Measurements from ENCODE around the gene PSME3. TPM values are rescaled to one million over a fixed set of nuclear protein-coding genes. Genes with fewer than 3 reads are reported as not detected.
"Not testable (repeated sequence)": the region's sequence is repeated elsewhere in the genome, so short reads cannot be mapped to it uniquely, and the experiment has no call there.

Gene PSME3
- total RNA-seq, 1 donor from 2014 or later: 92.0 TPM

DNA sequence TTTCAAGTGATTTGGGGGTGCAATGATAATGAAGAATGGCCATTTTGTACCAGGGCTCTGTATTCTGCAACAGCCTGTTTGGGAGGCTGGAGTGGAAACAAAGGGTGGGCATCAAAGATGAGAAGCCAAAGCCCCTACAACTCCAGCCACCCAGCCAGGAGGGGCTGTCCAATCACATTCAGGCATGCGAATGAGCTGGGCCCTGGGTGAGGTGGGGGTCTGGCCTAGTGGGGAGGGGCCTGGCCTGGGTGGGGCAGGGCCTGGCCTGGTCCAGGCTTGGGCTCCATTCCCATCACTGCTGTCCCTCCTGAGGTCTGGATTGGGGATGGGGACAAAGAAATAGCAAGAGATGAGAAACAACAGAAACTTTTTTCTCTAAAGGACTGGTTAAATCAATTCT lies 24.2 kb downstream of the PSME3 start:
- Mint-ChIP-seq H3K9me3 (peaks cover 3% of the 10 kb centered on the region), H3K4me1 (no peaks in the 10 kb centered on the region), H3K36me3 (no peaks in the 10 kb centered on the region), H3K27me3 (ENCODE audit: low read depth) (peaks cover 1% of the 10 kb centered on the region), H3K27ac (no peak overlapping the region), H3K4me3 (no peak overlapping the region)
- TF ChIP-seq, protein P1, sequence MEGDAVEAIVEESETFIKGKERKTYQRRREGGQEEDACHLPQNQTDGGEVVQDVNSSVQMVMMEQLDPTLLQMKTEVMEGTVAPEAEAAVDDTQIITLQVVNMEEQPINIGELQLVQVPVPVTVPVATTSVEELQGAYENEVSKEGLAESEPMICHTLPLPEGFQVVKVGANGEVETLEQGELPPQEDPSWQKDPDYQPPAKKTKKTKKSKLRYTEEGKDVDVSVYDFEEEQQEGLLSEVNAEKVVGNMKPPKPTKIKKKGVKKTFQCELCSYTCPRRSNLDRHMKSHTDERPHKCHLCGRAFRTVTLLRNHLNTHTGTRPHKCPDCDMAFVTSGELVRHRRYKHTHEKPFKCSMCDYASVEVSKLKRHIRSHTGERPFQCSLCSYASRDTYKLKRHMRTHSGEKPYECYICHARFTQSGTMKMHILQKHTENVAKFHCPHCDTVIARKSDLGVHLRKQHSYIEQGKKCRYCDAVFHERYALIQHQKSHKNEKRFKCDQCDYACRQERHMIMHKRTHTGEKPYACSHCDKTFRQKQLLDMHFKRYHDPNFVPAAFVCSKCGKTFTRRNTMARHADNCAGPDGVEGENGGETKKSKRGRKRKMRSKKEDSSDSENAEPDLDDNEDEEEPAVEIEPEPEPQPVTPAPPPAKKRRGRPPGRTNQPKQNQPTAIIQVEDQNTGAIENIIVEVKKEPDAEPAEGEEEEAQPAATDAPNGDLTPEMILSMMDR (IDR thresholded peaks at IDR 0.05; ENCODE audit: unreplicated experiment): no peak
- no peak for DNase-seq (ENCODE audit: low spot score in 2 of 2, unreplicated experiment in 2 of 2)

DNA sequence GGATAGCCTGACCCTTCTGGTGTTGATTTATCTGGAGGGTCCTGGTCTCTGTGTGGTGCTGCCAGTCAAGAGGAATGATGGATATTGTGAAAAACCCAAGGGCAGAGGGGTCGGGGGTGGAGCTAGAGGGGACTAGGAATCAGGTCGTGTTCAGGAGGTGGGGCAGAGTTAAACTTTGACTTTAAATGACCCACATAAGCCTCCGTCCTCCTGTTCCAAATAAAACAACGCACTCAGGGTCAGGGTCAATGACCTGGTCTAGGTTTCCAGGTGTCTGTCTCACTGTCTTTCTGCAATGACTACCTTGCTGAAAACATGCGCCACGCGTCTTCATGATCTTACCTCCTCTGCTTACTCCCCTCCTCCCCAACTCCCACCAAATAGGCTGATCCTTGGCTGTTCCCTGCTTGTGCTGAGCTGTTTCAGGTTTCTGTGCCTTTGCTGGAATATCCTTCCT lies 32.5 kb downstream of the PSME3 start:
- no peak overlapping the region for H3K27ac Mint-ChIP-seq
- peaks cover 13% of the 10 kb centered on the region for H3K9me3 Mint-ChIP-seq
- peaks cover 6% of the 10 kb centered on the region for H3K4me1 Mint-ChIP-seq
- no peaks in the 10 kb centered on the region for H3K36me3 Mint-ChIP-seq
- TF ChIP-seq, protein P1 (IDR thresholded peaks at IDR 0.05; ENCODE audit: unreplicated experiment): no peak
- DNase-seq (ENCODE audit: low spot score in 2 of 2, unreplicated experiment in 2 of 2): no peak
- H3K4me3 Mint-ChIP-seq: no peak overlapping the region
- H3K27me3 Mint-ChIP-seq (ENCODE audit: low read depth): peaks cover 11% of the 10 kb centered on the region

DNA sequence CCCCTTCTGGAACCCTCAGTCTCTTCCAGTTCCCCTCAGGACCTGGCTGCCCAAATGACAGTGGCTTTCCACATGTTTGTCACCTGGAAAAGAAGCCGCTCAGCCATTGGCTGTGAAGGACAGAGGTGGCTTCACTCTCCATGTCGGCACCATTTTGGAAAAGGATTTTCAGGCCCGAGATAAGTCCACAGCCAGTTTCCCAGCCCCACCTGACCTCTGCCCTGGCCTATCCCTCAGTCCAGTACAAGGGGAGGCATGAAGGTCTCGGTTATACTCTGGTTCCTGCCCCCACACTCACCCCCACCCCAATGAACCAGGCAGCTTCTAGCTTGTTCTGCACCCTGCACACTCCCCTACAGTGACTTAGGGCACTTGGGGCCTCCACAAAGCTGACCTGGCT lies 33.0 kb downstream of the PSME3 start:
- H3K27me3 Mint-ChIP-seq (ENCODE audit: low read depth): peaks cover 11% of the 10 kb centered on the region
- H3K36me3 Mint-ChIP-seq: no peaks in the 10 kb centered on the region
- H3K4me3 Mint-ChIP-seq: no peak overlapping the region
- H3K4me1 Mint-ChIP-seq: peaks cover 6% of the 10 kb centered on the region
- TF ChIP-seq, protein P1 (IDR thresholded peaks at IDR 0.05; ENCODE audit: unreplicated experiment): no peak
- H3K9me3 Mint-ChIP-seq: peaks cover 16% of the 10 kb centered on the region
- DNase-seq (ENCODE audit: low spot score in 2 of 2, unreplicated experiment in 2 of 2): no peak
- no peak overlapping the region for H3K27ac Mint-ChIP-seq

DNA sequence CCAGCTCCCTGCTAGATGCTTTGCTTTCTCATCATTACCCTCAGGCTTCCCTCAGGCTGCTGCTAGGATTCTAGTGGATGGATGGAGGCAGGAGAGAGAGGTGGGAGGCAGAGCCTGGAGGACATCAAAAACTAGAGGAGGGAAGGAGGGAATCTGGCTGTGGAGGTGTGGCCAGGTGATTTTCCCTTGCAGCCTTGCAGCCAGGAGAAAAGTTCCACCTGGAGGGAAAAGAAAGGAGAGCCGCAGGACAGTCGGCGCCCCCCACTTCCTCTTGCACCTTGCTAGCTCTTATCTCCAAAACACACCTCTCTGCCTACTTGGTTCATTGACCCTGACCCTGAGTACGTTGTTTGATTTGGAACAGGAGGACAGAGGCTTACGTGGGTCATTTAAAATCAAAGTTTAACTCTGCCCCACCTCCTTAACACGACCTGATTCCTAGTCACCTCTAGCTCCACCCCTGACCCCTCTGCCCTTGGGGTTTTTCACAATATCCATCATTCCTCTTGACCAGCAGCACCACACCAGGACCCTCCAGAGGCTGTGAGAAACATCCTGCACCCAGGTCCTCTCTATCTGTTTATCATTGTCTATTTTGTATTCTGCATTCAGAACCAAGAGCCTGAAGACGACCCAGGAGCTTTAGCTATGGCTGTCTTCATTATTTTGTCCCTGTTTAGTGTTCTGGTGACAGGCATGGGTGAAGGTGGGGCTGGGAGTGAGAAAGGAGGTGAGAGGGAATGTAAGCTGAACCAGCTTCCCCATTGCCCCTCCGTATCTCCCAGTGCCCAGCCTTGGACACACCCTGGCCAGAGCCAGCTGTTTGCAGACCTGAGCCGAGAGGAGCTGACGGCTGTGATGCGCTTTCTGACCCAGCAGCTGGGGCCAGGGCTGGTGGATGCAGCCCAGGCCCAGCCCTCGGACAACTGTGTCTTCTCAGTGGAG lies 33.7 kb downstream of the PSME3 start:
- Mint-ChIP-seq H3K4me3 (no peak overlapping the region), H3K27me3 (ENCODE audit: low read depth) (peaks cover 11% of the 10 kb centered on the region), H3K9me3 (peaks cover 22% of the 10 kb centered on the region), H3K4me1 (peaks cover 6% of the 10 kb centered on the region), H3K36me3 (peaks cover 3% of the 10 kb centered on the region), H3K27ac (no peak overlapping the region)
- TF ChIP-seq, protein P1 (IDR thresholded peaks at IDR 0.05; ENCODE audit: unreplicated experiment): no peak
- no peak for DNase-seq (ENCODE audit: low spot score in 2 of 2, unreplicated experiment in 2 of 2)

- H3K27me3 Mint-ChIP-seq (ENCODE audit: low read depth): peaks cover 12% of the 10 kb centered on the region
- DNase-seq (ENCODE audit: low spot score in 2 of 2, unreplicated experiment in 2 of 2); H3K4me1 Mint-ChIP-seq; H3K36me3 Mint-ChIP-seq; H3K4me3 Mint-ChIP-seq; H3K27ac Mint-ChIP-seq: not testable (repeated sequence)
- peaks cover 18% of the 10 kb centered on the region for H3K9me3 Mint-ChIP-seq
Observed at GRCh38 chr17:42867694-42868261, 34.6 kb downstream of the PSME3 start.

GRCh38 chr17:42868338-42868737 lies 35.1 kb downstream of the PSME3 start:
- Mint-ChIP-seq H3K4me3 (no peak overlapping the region), H3K9me3 (peaks cover 18% of the 10 kb centered on the region), H3K27ac (no peak overlapping the region), H3K4me1 (peaks cover 6% of the 10 kb centered on the region), H3K27me3 (ENCODE audit: low read depth) (peaks cover 18% of the 10 kb centered on the region), H3K36me3 (peaks cover 3% of the 10 kb centered on the region)
- TF ChIP-seq, protein P1 (IDR thresholded peaks at IDR 0.05; ENCODE audit: unreplicated experiment): no peak
- DNase-seq (ENCODE audit: low spot score in 2 of 2, unreplicated experiment in 2 of 2): no peak

Measured in mesothelial cell of epicardium (in vitro differentiated cells).